ENCODE results near the gene NBPF3. TPM values are rescaled to one million over a fixed set of nuclear protein-coding genes. Genes with fewer than 3 reads are reported as not detected.
A peak's percentile ranks its signal among the peaks of the same experiment; 100 is the strongest.
"Not testable (repeated sequence)": the region's sequence is repeated elsewhere in the genome, so short reads cannot be mapped to it uniquely, and the experiment has no call there.

Gene NBPF3
- total and polyA plus RNA-seq, 2 experiments from 2014 or later = 8.1 to 13.8 TPM

GRCh38 chr1:21434394-21434793 lies 5.5 kb upstream of the NBPF3 start:
- Histone ChIP-seq H3K36me3 (no peaks in the 10 kb centered on the region), H3K9me3 (ENCODE audit: low read depth) (no peaks in the 10 kb centered on the region), H3K27me3 (peaks cover 30% of the 10 kb centered on the region), H3K27ac (no peak overlapping the region), H3K4me1 (ENCODE audit: low read depth) (peaks cover under 1% of the 10 kb centered on the region), H3K4me3 (no peak overlapping the region)
- DNase-seq (ENCODE audit: low read depth in 1 of 2, low spot score in 1 of 2) = no peak
- TF ChIP-seq, protein P1, sequence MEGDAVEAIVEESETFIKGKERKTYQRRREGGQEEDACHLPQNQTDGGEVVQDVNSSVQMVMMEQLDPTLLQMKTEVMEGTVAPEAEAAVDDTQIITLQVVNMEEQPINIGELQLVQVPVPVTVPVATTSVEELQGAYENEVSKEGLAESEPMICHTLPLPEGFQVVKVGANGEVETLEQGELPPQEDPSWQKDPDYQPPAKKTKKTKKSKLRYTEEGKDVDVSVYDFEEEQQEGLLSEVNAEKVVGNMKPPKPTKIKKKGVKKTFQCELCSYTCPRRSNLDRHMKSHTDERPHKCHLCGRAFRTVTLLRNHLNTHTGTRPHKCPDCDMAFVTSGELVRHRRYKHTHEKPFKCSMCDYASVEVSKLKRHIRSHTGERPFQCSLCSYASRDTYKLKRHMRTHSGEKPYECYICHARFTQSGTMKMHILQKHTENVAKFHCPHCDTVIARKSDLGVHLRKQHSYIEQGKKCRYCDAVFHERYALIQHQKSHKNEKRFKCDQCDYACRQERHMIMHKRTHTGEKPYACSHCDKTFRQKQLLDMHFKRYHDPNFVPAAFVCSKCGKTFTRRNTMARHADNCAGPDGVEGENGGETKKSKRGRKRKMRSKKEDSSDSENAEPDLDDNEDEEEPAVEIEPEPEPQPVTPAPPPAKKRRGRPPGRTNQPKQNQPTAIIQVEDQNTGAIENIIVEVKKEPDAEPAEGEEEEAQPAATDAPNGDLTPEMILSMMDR (IDR thresholded peaks at IDR 0.05; ENCODE audit: low read depth, low read length) = no peak

GRCh38 chr1:21435646-21436487 lies 4.1 kb upstream of the NBPF3 start:
- TF ChIP-seq, protein P1 (IDR thresholded peaks at IDR 0.05; ENCODE audit: low read depth, low read length) = no peak
- Histone ChIP-seq H3K4me3 (no peak overlapping the region), H3K27ac (no peak overlapping the region), H3K36me3 (no peaks in the 10 kb centered on the region), H3K27me3 (peaks cover 29% of the 10 kb centered on the region), H3K9me3 (ENCODE audit: low read depth) (no peaks in the 10 kb centered on the region), H3K4me1 (ENCODE audit: low read depth) (peaks cover 3% of the 10 kb centered on the region)
- no peak for DNase-seq (ENCODE audit: low read depth in 1 of 2, low spot score in 1 of 2)

GRCh38 chr1:21436488-21437340 lies 3.2 kb upstream of the NBPF3 start:
- TF ChIP-seq, protein P1 (IDR thresholded peaks at IDR 0.05; ENCODE audit: low read depth, low read length) = no peak
- Histone ChIP-seq H3K4me3 (peak overlapping the region; percentile 10), H3K36me3 (no peaks in the 10 kb centered on the region), H3K27me3 (peaks cover 30% of the 10 kb centered on the region), H3K4me1 (ENCODE audit: low read depth) (peaks cover 3% of the 10 kb centered on the region), H3K9me3 (ENCODE audit: low read depth) (no peaks in the 10 kb centered on the region), H3K27ac (no peak overlapping the region)
- peak in 1 of 2 donors; percentile 13 for DNase-seq (ENCODE audit: low read depth in 1 of 2, low spot score in 1 of 2)

DNA sequence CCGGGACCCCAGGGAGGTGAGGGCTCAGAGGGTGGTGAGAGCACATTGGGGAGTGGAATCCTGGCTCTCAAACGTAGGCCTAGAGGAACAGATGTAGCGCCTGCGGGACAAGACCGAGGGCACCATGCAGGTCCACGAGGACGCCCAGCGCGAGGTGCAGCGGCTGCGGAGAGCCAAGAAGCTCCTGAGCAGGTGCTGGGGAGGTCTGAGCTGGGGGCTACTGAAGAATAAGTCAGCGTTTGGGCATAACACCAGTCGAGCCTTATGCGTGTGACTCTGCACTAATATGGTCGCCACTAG lies 2.6 kb upstream of the NBPF3 start:
- H3K27ac ChIP-seq = no peak overlapping the region
- DNase-seq (ENCODE audit: low read depth in 1 of 2, low spot score in 1 of 2) = no peak
- peaks cover 30% of the 10 kb centered on the region for H3K27me3 ChIP-seq
- peaks cover 3% of the 10 kb centered on the region for H3K4me1 ChIP-seq (ENCODE audit: low read depth)
- no peak overlapping the region for H3K4me3 ChIP-seq
- no peaks in the 10 kb centered on the region for H3K36me3 ChIP-seq
- no peaks in the 10 kb centered on the region for H3K9me3 ChIP-seq (ENCODE audit: low read depth)
- TF ChIP-seq, protein P1 (IDR thresholded peaks at IDR 0.05; ENCODE audit: low read depth, low read length) = no peak

- not testable (repeated sequence) for H3K27ac ChIP-seq; H3K4me3 ChIP-seq; DNase-seq (ENCODE audit: low read depth in 1 of 2, low spot score in 1 of 2); H3K36me3 ChIP-seq; H3K9me3 ChIP-seq (ENCODE audit: low read depth); H3K4me1 ChIP-seq (ENCODE audit: low read depth)
- peaks cover 25% of the 10 kb centered on the region for H3K27me3 ChIP-seq
These were observed 1.2 kb upstream of the NBPF3 start for GRCh38 chr1:21438646-21439312.

Measured in cardiac muscle cell (in vitro differentiated cells and primary cell).